Uterus (tissue), 2 donors: ENCODE results near the gene EIF2B5.

Experiments used
- POLR2A ChIP-seq, 2 donors: fragments of 450-650 bp; IDR thresholded peaks; one replicate each; pipeline ENCODE4 v1.6.1; 2016; ENCODE audit warnings: antibody characterized with exemption in 2 of 2, mild to moderate bottlenecking in 1 of 2, moderate library complexity in 1 of 2
- TF ChIP-seq, protein P1 (sequence below), 4 experiments: fragments of 200-600 bp in 2 of 4; fragments of 450-650 bp in 2 of 4; sonication (generic) in 2 of 4; IDR thresholded peaks; one replicate each; pipeline ENCODE4 v1.5.1; 2016 to 2019; ENCODE audit warnings: antibody characterized with exemption in 4 of 4, mild to moderate bottlenecking in 2 of 4, moderate library complexity in 1 of 4

DNA sequence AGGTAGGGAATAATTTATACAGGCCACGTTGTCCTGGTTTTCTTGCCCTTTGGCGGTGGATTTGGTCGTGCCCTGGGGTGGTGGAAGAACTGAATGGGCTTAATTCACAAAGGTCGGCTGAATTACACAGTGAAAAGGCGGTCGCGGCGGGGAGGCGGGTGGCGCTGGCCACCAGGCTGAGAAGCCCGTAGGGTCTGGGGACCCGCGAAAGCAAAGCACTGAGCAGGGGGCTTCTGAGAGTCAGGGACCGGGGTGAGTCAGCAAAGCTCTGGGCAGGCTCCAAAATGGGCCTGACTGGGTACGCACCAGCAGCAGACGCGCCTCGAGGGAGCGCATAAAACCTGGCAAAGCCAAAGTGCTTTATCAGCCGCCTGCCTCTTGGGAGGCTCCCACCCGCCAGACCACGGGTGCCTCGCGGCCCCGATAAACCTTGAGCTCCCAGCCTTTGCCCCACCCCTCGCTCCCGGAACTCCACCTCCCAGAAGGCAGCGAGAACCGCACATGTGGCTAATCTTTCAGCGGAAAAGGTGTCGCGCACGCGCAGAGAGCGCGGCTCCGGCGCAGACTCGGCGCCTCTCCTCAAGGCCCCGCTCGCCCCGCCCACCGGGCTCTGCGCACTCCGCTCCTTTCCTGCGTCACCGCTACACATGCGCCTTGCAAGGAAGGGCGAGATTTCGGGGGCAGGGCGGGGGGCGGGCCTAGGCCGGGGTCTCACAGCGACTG is 50.5 kb downstream of the EIF2B5 start:
- TF ChIP-seq, protein P1, sequence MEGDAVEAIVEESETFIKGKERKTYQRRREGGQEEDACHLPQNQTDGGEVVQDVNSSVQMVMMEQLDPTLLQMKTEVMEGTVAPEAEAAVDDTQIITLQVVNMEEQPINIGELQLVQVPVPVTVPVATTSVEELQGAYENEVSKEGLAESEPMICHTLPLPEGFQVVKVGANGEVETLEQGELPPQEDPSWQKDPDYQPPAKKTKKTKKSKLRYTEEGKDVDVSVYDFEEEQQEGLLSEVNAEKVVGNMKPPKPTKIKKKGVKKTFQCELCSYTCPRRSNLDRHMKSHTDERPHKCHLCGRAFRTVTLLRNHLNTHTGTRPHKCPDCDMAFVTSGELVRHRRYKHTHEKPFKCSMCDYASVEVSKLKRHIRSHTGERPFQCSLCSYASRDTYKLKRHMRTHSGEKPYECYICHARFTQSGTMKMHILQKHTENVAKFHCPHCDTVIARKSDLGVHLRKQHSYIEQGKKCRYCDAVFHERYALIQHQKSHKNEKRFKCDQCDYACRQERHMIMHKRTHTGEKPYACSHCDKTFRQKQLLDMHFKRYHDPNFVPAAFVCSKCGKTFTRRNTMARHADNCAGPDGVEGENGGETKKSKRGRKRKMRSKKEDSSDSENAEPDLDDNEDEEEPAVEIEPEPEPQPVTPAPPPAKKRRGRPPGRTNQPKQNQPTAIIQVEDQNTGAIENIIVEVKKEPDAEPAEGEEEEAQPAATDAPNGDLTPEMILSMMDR (IDR thresholded peaks at IDR 0.05): peak in 1 of 4 experiments; percentile 29
- no peak for TF ChIP-seq POLR2A (IDR thresholded peaks at IDR 0.05)
